HG02623 (cell line): ENCODE measurements around the gene CLCN1.

ENCODE experiments used
- ATAC-seq: cut with Tn5 transposase; IDR thresholded peaks from one replicate; pipeline ENCODE4 v1.9.1; 2021; ENCODE audit warnings: moderate library complexity; ENCODE audit not compliant: unreplicated experiment

The CLCN1 gene

GRCh38 chr7:143395187-143396149 is 79.6 kb downstream of the CLCN1 start:
- ATAC-seq: no peak

- ATAC-seq: no peak
Observed at GRCh38 chr7:143396182-143396581, 80.3 kb downstream of the CLCN1 start.

GRCh38 chr7:143396625-143397556 is 81.0 kb downstream of the CLCN1 start:
- no peak for ATAC-seq

DNA sequence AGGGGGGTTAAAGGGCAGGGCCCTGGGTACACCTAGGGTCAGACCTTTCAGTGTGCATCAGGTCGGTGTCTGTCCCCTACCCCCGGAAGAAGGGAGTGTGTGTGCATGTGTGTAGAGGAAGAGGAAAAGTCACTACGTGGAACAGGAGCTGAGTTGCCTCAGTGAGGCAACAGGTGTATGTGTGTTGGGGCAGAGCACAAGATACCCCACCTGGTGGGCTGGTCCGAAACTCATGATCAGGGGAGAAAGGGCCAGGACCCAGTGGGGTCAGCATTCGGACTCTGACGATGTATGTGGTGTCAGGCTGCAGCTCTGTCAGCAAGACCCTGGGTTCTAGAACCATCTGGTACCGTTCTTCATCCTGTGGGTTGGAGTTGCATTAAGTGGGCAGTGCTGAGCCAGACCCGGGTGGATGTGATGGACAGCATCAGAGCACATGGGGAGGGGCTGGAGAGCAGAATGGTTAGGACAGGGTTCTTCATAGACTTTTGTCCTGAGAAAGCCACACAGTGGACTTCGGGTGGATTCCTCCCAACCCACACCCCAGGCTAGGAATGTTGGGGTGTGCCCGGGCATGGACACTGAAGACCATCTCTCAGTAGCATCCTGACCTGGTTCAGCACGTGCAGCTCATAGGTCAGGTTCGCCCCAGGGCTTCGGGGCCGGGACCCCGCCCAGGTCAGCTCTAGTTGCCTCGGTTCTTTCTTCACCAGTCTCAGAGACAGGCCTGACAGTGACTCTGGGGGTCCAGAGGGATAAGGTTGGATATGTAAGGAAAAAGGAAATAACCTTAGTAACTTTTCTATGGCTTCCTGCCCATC is 82.0 kb downstream of the CLCN1 start:
- no peak for ATAC-seq

- ATAC-seq: no peak
Observed at GRCh38 chr7:143398616-143399015, 82.7 kb downstream of the CLCN1 start.

- no peak for ATAC-seq
Observed at GRCh38 chr7:143399151-143399550, 83.2 kb downstream of the CLCN1 start.

DNA sequence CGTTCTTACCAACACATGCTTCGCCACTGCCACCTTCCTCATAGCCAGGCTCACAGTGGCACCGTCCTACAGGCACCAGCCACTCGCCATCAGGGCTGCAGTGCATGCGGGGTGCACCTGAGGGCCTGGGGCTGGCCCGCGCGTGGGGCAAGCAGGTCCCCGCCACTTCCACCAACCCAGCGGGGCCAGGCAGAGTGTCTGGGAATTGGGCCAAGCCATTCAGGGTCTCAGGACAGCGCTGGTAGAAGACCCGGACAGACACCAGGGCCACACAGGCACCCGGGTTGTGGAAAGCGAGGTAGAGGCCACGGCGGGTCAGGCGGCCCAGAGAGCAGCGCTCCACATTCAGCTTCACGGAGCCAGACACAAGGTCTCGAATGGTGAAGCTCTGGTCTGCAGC is 83.7 kb downstream of the CLCN1 start:
- ATAC-seq: no peak

GRCh38 chr7:143401265-143401664 is 85.4 kb downstream of the CLCN1 start:
- ATAC-seq: no peak
